PC-3 (cell line): Measurements from ENCODE around the gene TOPBP1. TPM values are rescaled to one million over a fixed set of nuclear protein-coding genes. Genes with fewer than 3 reads are reported as not detected.

ENCODE experiments used
- ATAC-seq: fragments of 200-7000 bp; cut with Tn5 transposase; 2 replicates; pipeline ENCODE4 v1.9.1; 2020; ENCODE audit warnings: mild to moderate bottlenecking, moderate library complexity
- BruUV-seq: library from RNA; stranded (reverse); fragments of 400-500 nt; replicated peaks from 2 replicates; lab custom pipeline; 2021; lab: Mats Ljungman, UMichigan
- CTCF ChIA-PET: fragments of 300-600 bp; sonication (Branson Sonifier 250); formaldehyde crosslinking; loops from one replicate; lab custom pipeline; 2022; ENCODE audit warnings: antibody characterized with exemption; lab: Charles Lee
- POLR2A ChIA-PET: fragments of 300-600 bp; sonication (Branson Sonifier 250); formaldehyde crosslinking; loops from one replicate; lab custom pipeline; 2022; ENCODE audit warnings: antibody characterized with exemption; ENCODE audit not compliant: unreplicated experiment; lab: Charles Lee
- DNase-seq: peaks from one replicate; pipeline ENCODE4 v3.0.0-alpha.2; 2015
- H2AFZ ChIP-seq: fragments of 300-600 bp; sonication (generic); 2 replicates; pipeline ENCODE4 v1.6.0; 2016; ENCODE audit warnings: antibody characterized with exemption, low read length
- H3F3A ChIP-seq: fragments of 300-600 bp; sonication (generic); one replicate; pipeline ENCODE4 v1.6.0; 2017; ENCODE audit warnings: antibody characterized with exemption, low read length, control low read depth, mild to moderate bottlenecking; ENCODE audit not compliant: unreplicated experiment
- H3K27ac ChIP-seq: fragments of 300-600 bp; sonication (generic); 2 replicates; pipeline ENCODE4 v1.5.1; 2016; ENCODE audit warnings: mild to moderate bottlenecking, low read length
- H3K27me3 ChIP-seq: fragments of 300-600 bp; sonication (generic); 2 replicates; pipeline ENCODE4 v1.6.1; 2016; ENCODE audit warnings: low read length, mixed read lengths
- H3K36me3 ChIP-seq: fragments of 300-600 bp; sonication (generic); 2 replicates; pipeline ENCODE4 v1.6.1; 2016; ENCODE audit warnings: low read depth, mixed run types, low read length, mixed read lengths
- H3K4me1 ChIP-seq: fragments of 300-600 bp; sonication (generic); 2 replicates; pipeline ENCODE4 v1.5.1; 2016; ENCODE audit warnings: low read length; ENCODE audit not compliant: insufficient read depth
- H3K4me2 ChIP-seq: fragments of 300-600 bp; sonication (generic); 2 replicates; pipeline ENCODE4 v1.6.0; 2016; ENCODE audit warnings: low read length
- H3K4me3 ChIP-seq: fragments of 300-600 bp; sonication (generic); 2 replicates; pipeline ENCODE4 v1.5.1; 2016; ENCODE audit warnings: mild to moderate bottlenecking, low read length, mixed read lengths
- H3K79me2 ChIP-seq: fragments of 300-600 bp; sonication (generic); 2 replicates; pipeline ENCODE4 v1.6.1; 2017; ENCODE audit warnings: low read length, mixed read lengths
- H3K9ac ChIP-seq: fragments of 300-600 bp; sonication (generic); 2 replicates; pipeline ENCODE4 v1.6.0; 2016; ENCODE audit warnings: mild to moderate bottlenecking, low read length
- H3K9me2 ChIP-seq: fragments of 300-600 bp; sonication (generic); replicated peaks from 2 replicates; pipeline ENCODE4 v1.6.1; 2016; ENCODE audit warnings: mixed run types, low read length, mixed read lengths
- H3K9me3 ChIP-seq: fragments of 300-600 bp; sonication (generic); 2 replicates; pipeline ENCODE4 v1.6.1; 2016; ENCODE audit warnings: low read length, mixed read lengths
- H4K20me1 ChIP-seq: fragments of 300-600 bp; sonication (generic); 2 replicates; pipeline ENCODE4 v1.6.1; 2016; ENCODE audit warnings: low read length, mixed read lengths
- CTCF ChIP-seq: fragments of 300-600 bp; sonication (generic); conservative IDR thresholded peaks from 2 replicates; pipeline ENCODE4 v1.5.1; 2017; ENCODE audit warnings: antibody characterized with exemption, low read depth, mild to moderate bottlenecking, low read length
- EZH2 ChIP-seq: fragments of 300-600 bp; sonication (generic); IDR thresholded peaks from one replicate; pipeline ENCODE4 v1.6.1; 2017; ENCODE audit warnings: antibody characterized with exemption, mild to moderate bottlenecking, low read length; ENCODE audit not compliant: unreplicated experiment
- EZH2phosphoT487 ChIP-seq: fragments of 300-600 bp; sonication (generic); IDR thresholded peaks from 2 replicates; pipeline ENCODE4 v1.6.1; 2018; ENCODE audit warnings: mild to moderate bottlenecking, antibody characterized with exemption, low read length, borderline replicate concordance
- intact Hi-C: fragments of 100-400 bp; cut with micrococcal nuclease; formaldehyde crosslinking; loops from 2 replicates; pipeline ENCODE4 v1.9.0; 2023
- total RNA-seq: library from RNA; depleted of rRNA; stranded (reverse); fragments of >200 nt; gene quantifications from 2 replicates; pipeline ENCODE4 v1.2.3, GENCODE V29; 2014

Gene TOPBP1
- total RNA-seq, 1 experiment from 2014 or later: 42.4 TPM

DNA sequence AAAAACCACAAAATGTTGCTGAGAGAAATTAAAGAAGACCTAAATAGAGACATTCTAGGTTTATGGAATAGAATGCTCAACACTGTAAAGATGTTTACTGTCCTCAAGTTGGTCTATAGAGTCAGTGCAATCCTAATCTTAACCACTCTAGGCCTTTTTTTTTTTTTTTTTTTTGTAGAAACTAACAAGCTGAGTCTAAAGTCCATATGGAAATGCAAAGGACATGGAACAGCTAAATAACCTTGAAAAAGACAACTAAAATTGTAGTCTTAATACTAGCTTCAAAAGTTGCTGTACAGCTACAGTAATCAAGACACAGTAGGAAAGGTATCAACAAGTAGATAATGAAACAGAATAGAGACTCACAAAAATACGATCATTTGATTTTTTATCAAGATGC, 55.4 kb downstream of the TOPBP1 start:
- Histone ChIP-seq H3K9ac (no peak overlapping the region), H3K4me3 (no peak overlapping the region), H3K9me3 (no peaks in the 10 kb centered on the region), H3K9me2 (no peaks in the 10 kb centered on the region), H3F3A (no peaks in the 10 kb centered on the region), H3K27me3 (no peaks in the 10 kb centered on the region), H3K79me2 (no peaks in the 10 kb centered on the region), H3K4me1 (no peaks in the 10 kb centered on the region), H3K36me3 (peaks cover 26% of the 10 kb centered on the region), H2AFZ (no peak overlapping the region), H3K4me2 (no peak overlapping the region), H3K27ac (no peak overlapping the region), H4K20me1 (no peaks in the 10 kb centered on the region)
- TF ChIP-seq EZH2phosphoT487 (no peak), EZH2 (no peak), CTCF (no peak)
- CTCF ChIA-PET: interaction anchor here (0.6 kb wide), 1 partner anchor 606 kb away, joined by 9 read pairs; no protein-coding TSS in a partner anchor
- BruUV-seq: no TSS peak
- POLR2A ChIA-PET: no interaction called here
- DNase-seq (no peak), ATAC-seq (no peak)
- intact Hi-C loops: no loop called here

DNA sequence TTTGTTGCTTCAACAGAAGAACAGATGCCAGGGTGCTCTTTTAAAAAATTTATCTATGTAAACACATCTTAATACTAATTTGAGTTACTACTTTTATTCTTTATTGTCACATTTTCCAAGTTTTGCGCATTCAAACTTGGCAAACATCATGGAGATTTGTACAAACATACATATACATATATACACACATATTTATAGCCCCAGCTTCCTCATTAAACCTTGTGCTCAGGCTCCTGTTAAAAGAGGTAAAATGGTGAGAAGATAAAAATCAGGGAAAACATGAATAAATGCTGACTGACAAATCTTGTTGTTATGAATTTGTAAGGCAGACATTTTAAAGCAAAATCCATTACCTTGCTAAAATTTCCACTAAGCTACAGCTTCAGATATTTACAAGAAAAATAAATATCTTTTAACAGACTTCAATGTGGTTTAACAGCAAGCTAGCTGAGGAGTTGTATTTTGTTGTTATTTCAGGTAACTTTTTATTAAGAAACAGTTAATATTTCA, 61.1 kb downstream of the TOPBP1 start:
- Histone ChIP-seq H4K20me1 (no peaks in the 10 kb centered on the region), H3K9ac (no peak overlapping the region), H3K27ac (no peak overlapping the region), H3K27me3 (no peaks in the 10 kb centered on the region), H3K9me2 (no peaks in the 10 kb centered on the region), H3K36me3 (peaks cover 5% of the 10 kb centered on the region; the same call in 1 of the 2 replicates), H3K9me3 (no peaks in the 10 kb centered on the region), H3K79me2 (no peaks in the 10 kb centered on the region), H3K4me1 (peaks cover under 1% of the 10 kb centered on the region; the same call in 1 of the 2 replicates), H3F3A (no peaks in the 10 kb centered on the region), H3K4me2 (no peak overlapping the region), H3K4me3 (no peak overlapping the region), H2AFZ (no peak overlapping the region)
- ChIA-PET CTCF (interaction anchor here (0.6 kb wide), 1 partner anchor 133 kb away, joined by 3 read pairs; no protein-coding TSS in a partner anchor), POLR2A (no interaction called here)
- no peak for TF ChIP-seq EZH2
- TF ChIP-seq CTCF: no peak
- no peak for TF ChIP-seq EZH2phosphoT487
- ATAC-seq (no peak), DNase-seq (no peak)
- intact Hi-C loops: no loop called here
- no TSS peak for BruUV-seq

- no peaks in the 10 kb centered on the region for H3K9me3 ChIP-seq
- H3K4me2 ChIP-seq: no peak overlapping the region
- intact Hi-C loops: no loop called here
- H3K9ac ChIP-seq: no peak overlapping the region
- H4K20me1 ChIP-seq: no peaks in the 10 kb centered on the region
- TF ChIP-seq CTCF (no peak), EZH2phosphoT487 (no peak), EZH2 (no peak)
- CTCF ChIA-PET: no interaction called here
- ATAC-seq (no peak), DNase-seq (no peak)
- H3K4me3 ChIP-seq: no peak overlapping the region
- H3K27me3 ChIP-seq: no peaks in the 10 kb centered on the region
- POLR2A ChIA-PET: no interaction called here
- peaks cover 5% of the 10 kb centered on the region; the same call in 1 of the 2 replicates for H3K36me3 ChIP-seq
- H3K79me2 ChIP-seq: no peaks in the 10 kb centered on the region
- H3F3A ChIP-seq: no peaks in the 10 kb centered on the region
- H2AFZ ChIP-seq: no peak overlapping the region
- H3K27ac ChIP-seq: no peak overlapping the region
- H3K9me2 ChIP-seq: no peaks in the 10 kb centered on the region
- BruUV-seq: no TSS peak
- H3K4me1 ChIP-seq: peaks cover 9% of the 10 kb centered on the region; the same call in 1 of the 2 replicates
These were observed 62.5 kb downstream of the TOPBP1 start for GRCh38 chr3:133599280-133599679.
